Stimulated activated CD4-positive, alpha-beta T cell treated with anti-CD3 and anti-CD28 coated beads, Interleukin-15, amount 100 ng/mL, for 24 hours (primary cell): Measurements from ENCODE around the gene MRPS5.

ENCODE experiments used
- DNase-seq: peaks from one replicate; pipeline ENCODE4 v3.0.0-alpha.2; 2020

MRPS5 gene

DNA sequence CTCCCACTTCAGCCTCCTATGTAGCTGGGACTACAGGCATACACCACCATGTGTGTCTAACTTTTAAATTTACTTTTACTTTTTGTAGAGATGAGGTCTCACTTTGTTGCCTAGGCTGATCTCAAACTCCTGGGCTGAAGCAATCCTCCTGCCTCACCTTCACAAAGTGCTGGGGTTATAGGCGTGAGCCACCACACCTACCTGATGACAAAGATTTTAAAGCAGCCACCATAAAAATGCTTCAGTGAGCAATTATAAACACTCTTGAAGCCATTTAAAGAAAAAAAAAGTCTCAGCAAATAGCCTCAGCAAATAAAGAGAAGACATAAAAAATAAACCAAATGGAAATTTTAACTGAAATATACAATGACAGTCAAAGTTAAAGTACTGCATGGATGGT, 35.6 kb downstream of the MRPS5 start:
- DNase-seq, result no peak

DNA sequence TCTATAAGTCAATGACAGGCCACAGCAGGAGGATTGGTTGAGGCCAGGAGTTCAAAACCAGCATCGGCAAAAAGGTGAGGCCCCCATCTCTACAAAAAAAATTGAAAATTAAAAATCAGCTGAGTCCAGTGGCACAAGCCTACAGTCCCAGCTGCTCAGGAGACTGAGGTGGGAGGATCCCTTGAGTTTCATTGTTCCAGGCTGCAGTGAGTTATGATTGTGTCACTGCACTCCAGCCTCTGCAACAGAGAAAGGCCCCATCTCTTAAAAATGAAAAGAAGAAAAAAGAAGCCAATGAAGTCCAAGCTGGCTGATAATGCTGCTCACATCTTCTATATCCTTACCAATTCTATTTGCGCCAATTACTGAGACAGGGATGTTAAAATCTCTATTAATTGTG, 39.1 kb downstream of the MRPS5 start:
- DNase-seq, result no peak

DNA sequence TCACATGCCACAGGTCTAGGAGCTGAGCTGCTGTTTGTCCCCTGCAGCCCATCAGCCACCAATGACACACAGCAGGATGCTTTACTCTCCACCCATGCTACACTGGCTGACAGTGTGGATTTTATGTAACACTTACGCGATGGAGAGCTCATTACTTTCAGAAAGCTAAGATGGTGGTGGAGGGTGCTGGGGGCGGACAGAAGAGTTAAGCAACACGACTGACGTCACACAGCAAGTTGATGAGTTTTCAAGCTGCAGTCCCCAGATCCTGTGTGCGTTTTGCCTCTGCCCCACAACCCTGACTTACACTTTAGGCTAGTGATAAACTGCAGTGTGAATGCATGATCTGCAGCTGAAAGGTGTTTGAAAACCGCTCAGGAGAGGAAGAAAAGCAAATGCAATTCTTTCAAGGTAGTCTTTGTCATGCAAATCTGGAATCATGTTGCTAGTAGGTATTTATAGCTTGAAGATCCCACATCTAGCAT, 42.4 kb downstream of the MRPS5 start:
- DNase-seq, result peak; percentile 35

DNA sequence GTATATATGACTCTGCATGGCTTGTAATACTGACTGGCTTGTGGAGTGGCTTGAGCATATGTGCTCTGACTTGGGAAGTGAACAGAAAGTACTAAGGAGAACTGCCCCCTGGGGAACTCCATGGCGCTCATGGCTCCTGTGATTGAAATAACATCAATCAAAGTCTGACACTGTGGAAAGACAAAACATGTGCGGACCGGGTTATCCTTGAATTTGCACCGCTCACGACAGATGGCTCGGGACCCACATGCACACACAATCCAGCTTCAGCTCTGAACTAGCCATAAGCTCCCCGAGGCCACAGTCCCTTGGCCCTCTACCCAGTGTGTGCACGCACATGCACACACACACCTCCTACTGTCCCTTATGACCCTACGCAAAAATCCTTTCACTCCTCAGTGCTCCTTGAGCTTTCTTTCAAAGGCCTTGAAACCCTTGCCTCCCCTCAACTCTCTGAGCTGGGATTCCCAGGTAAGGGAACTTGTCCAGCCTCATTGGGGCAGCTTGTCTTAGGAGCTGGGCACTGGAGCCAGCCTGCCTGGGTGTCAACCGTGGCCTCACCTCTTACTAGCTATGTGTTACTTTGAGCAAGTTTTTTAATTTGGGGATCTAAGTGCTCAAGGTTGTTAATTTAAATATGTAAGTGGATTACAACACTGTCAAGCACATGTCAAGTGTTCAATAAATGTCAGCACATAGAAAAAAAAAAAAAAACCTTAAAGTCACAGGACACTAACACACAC, 43.6 kb downstream of the MRPS5 start:
- DNase-seq, result no peak

DNA sequence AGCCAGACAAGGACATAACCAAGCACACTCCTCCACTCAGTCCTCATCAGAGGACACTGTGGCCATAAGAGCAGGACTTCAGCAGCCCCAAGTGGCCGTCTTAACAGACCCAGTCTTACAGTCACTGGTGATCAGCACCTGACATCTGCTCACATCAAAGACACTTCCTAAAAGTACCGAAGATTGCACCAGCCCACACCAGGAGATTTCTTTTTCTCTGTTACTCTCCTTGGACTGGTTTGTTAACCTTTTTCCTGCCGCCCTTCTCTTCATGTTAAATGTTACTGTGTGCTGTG, 44.1 kb downstream of the MRPS5 start:
- DNase-seq, result no peak

DNA sequence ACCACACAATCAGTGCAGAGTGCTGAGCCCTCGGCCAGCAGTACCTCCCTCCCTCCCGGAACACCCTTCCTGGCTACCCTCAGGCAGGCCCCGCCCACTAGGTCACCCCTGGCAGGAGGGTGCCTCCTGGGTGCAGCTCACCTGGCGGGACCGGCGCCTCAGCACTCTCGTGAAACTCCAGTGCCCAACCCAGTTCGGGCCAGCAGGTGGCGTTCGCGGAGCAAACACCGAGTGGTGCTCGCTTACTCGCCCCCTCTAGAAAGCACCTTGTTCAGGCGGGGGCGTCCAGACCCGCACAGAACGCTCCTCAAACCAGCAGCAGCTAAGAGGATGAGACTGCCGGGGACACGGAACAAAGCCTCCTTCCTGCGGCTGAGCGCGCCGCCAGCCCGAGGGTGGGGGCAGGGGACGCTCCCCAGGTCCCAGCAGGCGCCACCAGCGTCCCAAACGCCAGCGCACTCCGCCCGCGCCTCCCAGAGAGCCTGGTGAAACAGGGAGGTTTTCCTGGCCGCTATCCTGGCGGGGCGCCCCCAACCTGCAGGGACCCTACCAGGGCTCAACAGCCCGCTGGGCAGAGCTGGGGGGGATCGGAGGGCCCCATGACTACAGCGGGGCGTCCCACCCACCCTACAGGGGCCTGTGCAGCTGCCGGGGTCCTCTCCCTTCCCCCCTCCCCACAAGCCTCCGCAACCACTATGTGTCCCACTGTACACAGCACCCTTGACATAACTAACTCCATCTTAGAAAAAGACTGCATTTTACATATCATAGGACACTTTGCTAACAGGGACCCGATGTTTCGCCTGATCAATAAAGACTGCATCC, 44.7 kb downstream of the MRPS5 start:
- peak; percentile 94 for DNase-seq

DNA sequence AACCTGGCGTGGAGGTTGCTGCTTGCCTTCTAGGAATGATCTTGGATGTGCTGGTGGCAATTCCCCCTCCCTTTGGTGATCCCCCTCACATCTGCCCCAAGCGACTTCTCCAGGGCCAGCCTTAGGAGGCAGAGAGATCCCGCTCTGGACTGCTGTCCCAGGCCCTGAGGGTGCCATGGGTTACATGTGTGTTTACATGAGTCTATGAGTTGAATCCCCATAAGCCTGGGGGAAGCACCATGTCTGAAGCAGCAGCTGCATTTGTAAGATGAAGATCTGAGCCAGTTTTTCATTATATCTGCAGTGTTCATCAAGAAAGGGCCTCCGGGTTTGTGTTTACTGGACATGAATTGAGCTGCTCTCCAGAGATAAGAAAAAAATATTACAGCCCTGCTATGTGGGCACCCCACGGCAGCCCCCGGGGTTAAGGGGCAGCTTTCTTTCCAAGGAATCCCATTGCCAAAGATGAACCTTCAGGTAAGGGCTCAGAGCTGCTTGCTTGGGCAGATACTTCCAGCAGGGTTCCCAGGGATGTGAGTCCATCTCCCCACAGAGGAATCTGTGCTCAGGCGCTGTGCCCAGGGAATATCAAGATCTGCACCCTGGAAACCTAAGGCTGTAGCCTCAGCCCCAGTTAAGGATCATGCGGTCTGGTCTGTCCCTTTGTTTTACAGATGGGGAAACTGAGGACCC, 46.0 kb downstream of the MRPS5 start:
- DNase-seq, result no peak

DNA sequence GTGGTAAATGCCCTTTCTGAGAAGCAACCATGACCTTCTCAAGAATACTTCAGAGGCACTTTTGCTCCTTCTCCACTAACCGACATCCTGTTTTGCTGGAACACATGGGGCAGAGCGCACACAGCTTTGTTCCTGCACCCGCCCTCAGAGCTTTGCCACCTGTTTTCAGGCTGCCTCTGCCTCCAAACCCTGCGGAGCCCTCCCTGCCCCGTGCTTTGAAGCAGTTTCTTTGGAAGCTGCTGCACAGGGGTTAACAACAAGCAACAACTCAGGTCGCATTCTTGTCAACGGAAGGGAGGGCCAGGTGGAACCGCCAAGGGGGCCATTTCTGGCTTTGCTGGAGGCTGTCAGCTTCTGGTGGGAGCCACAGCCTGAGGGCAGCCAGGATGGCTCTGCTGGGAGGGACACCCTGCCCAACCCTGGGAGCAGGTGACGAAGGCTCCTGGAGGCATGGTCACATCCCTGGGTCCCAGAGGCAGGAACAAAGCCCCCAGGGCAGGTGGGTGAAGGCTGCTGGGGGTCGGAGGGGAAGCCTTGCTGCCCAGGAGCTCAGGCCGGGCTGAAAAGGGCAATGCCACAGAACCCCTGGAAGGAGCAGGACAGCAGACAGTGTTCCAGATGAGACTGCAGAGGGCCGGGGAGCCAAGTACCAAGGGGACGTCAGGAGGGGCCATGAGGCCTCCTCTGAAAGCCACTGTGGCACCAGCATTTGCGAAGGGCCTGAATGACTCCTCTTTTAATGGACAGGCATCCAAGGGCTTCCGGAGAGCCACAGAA, 46.8 kb downstream of the MRPS5 start:
- peak; percentile 74 for DNase-seq

DNA sequence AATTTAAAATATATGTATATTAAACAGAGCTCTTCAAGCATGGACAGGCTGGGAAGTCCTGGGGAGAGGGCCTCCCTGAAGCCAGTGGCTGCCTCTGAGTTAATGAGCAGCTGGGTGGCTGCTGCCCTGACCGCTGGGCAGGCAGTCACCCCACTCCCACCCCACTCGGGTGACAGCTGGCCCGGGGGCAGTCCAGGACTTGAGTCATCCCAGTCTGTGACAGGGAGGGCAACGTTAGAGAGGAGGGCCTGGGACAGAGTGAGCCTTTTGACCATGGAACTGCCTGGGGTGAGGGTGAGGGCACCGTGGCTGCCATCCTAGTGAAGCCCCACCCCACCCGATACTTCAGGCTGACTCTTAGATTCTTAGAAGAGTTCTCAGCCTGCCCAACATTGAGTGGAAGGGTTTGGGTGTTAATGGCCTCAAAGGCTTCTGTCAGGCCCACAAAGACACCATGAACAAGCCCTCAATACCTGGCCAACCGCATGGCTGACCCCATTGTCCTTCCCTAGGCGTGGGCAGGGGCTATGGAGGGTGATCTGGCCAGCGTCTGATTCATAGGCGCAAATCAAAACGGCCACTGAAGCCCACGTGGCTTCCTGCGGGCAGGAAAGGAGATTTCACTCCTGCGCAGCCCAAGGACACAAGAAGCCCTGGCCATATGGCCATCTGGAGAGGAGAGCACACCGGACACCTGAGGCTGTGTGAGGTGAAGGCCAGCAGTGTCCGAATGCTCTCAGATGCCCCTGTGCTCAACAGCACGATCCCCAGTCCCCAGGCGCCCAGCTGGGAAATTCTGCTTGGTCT, 47.5 kb downstream of the MRPS5 start:
- no peak for DNase-seq

DNA sequence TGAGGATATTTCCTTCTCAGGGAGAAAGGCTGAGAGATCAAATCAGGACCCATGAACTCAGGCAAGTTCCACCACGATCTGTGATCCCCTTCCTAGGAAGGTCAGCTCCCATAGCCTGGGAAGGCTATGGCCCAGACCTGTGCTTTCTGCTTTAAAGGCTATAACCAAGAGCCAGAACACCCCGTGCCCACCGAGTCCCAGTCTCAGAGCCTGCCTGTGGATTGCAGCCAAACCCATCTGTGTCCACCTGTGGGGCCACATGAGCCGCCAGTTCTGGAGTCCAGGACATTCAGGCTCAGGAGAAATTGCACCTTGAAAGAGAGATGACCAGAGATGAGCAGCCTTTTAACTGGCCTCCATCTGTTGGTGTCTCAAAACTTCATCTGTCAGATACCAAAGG, 49.2 kb downstream of the MRPS5 start:
- DNase-seq, result no peak

DNA sequence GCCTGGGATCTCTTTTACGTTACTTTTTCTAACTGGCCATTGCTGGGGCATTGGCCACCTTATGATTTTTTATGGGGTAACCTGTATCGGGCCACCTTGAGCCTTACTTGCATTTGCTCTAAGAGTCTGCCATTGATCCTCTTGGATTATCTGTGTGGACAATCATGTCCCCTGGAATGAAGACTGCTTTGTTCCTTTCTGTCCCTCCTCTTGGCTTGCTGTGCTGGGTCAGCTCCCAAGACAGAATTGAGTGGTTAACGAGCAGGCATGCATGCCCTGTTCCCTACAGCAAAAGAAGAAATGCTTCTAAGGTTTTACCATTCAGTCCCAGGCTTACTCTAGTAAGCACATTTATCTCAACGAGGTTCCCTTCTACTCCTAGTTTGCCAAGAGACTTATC, 49.8 kb downstream of the MRPS5 start:
- no peak for DNase-seq

DNA sequence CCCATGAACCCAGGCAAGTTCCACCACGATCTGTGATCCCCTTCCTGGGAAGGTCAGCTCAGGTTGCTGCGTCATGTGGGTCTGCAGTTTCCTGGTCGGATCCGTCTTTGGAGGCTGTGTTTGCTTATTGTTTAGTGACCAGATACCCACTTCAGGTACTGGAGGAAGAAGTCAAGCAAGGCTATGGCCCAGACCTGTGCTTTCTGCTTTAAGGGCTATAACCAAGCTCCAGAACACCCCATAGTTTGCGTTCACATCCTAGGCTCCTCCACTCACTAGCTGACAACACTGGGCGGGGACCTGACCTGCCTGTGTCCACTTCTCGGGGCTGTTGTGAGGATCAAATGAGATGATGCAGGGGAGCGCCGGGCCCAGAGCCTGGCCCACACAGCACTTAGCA, 52.1 kb downstream of the MRPS5 start:
- DNase-seq, result no peak

DNA sequence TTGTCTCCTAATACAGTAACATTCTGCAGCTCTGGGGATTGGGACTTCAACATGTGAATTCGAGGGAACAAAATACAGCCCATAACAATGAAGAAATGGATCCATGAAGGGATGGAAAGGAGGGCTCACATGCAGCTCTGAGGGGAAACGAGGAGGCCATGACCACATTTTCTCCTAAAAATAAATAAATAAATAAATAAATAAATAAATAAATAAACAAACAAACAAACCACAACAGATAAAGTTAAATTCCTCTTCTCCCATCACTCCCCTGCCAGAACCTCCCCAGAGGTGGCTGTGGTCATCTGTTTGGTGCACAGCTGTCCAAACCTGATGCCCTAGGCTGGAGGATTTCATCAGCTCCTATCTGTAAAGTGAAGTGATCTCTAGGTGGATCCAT, 53.4 kb downstream of the MRPS5 start:
- no peak for DNase-seq

DNA sequence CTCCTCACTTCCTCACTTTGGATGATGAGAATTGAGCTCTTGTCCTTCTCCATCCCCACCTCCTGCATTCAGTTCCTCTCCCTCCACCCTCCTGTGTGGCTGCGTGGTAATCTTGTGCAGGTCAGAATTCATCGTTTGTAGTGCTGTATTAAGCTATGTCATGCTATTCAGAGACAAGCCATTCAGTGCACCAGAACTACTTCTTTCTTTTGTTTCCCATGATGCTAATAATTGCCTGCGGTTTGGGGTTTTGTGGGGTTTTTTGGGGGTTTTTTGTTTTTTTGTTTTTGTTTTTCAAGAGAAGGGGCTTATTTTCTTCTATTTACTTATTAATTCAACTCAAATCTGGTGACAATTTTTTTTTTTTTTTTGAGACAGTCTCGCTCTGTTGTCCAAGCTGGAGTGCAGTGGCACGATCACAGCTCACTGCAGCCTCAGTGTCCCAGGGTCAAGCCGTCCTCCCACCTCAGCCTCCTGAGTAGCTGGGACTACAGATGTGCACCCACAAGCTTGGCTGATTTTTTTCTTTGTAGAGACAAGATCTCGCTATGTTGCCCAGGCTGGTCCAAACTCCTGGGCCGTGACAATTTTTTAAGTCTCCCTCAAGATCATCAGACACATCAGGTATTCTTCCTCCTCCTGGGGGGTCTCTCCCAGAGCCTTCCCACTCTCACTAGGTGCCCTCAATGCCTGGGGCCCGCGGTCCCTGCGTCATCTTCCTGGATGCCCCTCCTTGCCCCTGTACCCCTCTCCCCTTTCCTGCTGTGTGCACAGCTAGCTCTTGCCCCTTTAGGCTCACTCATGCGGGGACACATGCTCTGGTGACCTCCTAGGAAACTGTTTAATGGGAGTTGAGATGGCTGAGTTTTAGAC, 58.3 kb downstream of the MRPS5 start:
- peak; percentile 1 for DNase-seq

DNA sequence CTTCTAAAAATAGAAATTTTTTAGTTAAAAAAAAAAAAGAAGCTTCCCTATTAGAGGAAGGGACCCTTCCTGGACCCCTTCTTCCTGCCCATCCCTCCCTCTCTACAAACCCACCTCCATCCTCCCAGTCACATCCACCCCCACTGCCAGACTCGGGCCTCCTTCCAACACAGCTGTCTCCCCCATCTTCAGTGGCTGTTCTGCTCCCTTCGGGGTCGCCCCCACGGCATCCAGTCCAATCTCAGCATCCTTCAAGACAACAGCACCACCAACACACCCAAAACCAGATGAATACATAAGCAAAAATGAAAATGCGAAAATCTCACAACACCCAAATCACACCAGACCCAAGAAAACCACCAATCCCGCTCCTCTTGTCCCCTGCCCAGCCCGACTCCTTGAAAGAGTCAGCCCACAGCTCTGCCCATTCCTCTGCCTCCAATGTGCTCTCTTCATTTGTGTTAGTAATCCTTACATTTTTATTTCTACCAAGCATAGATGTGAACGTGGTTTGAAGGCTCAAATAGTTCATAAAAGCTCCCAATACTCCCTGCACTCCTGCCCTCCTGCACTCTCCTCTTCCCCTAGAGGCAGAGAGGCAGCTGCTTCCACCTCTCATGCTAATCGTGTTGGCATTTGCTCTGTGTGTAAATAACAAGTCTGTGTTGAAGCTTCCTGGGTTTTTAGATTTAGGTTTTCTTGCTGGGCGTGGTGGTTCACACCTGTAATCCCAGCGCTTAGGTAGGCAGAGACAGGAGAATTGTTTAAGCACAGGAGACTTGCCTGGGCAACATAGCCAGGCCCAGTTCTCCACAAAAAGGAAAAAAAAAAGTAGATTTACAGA, 59.1 kb downstream of the MRPS5 start:
- DNase-seq, result peak; percentile 2

DNA sequence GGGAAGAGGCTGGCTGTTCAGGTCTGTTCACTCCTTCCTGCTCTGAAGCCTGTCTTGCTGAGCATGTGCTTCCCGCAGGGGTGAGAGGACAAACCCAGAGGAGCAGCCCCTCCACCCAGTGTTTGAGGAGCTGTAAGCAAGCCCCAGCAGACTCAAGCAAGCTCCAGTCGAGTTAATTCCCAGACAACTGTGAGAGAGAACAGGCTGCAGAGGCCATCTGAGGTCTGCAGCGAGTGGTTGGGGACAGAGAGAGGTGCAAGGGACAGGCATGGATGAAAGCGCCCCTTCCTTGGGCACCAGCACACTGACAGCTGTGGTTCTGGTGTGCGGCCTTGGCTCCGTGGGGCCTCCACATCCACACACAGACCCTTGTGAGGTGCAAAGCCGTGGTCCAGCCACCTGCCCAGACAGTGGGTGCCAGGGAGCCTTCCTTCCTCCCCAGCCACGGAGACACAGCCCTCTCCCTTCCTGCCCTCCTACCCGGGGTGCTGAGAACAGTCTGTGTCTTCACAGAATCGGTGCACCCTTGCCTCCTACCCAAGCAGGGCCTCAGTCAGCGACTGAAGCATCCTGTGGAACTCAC, 59.9 kb downstream of the MRPS5 start:
- no peak for DNase-seq

DNA sequence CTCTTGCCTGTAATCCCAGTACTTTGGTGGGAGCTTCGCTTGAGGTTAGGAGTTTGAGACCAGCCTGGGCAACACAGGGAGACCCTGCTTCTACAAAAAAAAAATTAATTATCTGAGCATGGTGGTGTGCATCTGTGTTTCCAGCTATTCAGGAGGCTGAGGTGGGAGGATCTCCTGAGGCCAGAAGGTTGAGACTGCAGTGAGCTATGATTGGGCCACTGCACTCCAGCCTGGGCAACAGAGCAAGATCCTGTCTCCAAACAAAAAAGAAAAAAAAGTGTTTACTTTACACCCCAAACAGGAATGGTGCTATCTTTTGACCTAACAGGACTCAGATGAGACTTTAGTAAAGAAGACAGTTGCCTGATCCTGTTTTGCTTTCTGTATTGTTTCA, 60.5 kb downstream of the MRPS5 start:
- DNase-seq, result no peak

DNA sequence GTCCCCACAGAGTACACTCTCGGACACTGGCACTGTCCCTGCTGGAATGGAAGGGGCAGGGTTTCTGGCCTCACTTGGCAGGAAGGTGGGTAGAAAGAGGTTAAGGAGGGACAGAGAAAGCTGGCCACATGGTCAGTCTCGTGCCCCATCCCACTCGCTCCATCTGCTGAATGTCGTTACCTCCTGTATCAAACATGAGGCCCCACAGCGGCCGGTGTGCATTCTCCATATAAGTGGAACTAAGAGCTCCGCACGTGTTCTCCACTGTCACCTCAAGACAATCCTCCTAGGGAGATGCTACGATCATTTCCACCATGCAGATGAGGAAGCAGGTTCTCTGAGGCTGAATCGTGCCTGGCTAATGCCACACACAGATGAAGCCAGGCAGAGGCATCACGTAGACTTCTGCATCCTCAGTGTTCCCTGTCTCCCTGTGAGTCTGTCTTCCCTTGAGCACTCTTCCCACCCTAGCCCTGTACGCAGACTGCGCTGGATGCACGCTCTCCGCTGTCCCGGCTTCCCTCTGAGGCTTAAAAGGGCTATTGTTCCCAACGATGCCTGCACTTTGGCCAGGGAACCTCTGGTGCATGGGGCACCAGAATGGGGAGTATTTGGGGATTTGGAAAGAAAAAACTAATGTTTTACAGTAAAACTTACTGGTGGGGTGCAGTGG, 61.0 kb downstream of the MRPS5 start:
- DNase-seq, result no peak

DNA sequence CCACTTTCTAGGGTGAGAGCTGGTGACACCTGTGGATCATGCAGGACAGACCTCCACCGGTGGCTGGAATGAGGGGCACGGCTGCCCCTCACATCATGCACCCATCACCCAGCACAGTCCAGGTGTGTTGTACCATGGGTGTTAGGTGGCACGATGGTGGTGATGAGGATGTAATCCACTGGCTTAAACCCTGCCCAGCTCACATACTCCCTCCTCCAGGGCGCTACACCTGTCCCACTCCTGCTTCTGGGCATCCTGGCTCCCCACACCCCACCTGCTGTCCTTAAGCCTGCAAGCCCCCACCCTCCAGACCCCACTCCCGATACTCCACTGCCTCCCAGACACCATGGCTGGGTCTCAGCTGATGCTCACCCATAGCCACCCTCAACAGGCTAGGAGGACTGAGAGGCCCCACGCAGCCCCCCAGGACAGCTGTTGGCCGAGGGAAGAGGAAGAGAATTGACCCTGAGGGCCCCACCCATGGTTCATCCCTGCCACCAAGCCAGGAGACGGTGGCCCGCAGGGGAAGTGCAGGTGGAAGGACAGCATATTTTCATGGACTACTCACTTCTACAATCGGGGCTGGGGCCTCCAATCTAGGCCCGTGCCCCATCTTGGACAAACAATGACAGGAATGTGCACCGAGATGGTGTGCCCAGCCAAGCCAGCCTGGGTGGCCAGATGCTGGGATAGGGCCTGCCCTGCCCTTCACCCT, 61.8 kb downstream of the MRPS5 start:
- no peak for DNase-seq
